AG08395 (cell line): ENCODE results near the gene ATP6V0A1.
"Not testable (repeated sequence)": the region's sequence is repeated elsewhere in the genome, so short reads cannot be mapped to it uniquely, and the experiment has no call there.

Experiments
- DNase-seq: peaks from one replicate; pipeline ENCODE4 v3.0.0; 2012; ENCODE audit warnings: mixed read lengths, low spot score

ATP6V0A1 gene

DNA sequence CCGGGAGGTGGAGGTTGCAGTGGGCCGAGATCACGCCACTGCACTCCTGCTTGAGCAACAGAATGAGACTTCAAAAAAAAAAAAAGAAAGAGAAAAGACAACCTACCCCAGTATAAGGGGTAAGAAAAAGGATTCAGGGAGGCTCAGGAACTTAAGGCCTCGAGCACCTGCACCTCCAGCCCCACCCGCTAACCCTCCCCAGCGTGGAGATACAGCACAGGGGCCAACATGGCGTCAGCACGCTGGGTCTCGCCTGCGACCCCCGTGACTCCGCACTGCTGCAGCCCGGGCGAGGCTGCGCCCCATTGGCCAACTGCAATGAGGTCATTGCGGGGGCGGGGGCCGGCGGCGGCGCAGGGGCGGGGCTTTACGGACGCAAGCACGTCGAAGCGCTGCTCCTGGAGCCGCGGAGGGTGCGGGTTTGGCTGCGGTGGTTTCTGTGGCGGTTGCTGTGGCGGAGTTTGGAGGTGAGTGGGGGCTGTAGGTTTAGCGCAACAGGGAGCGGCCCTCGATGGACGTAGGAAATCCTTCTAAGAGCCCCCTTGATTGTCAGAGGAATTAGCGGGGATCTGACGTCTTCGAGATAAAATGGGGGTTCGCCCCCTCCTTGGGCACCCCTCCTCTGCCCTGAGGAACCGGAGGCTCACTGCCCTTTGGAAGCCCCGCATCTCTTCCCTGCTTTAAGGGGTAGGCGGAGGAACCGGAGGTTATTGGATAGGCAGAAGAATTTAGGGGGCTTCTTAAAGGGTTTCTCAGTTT is at the start of gene ATP6V0A1:
Gene ATP6V0A1 (plus strand): TSS at position 382 of the 759 bp plus-strand sequence. CDS start 2,017 bp downstream, outside the sequence.
- peak; percentile 92 for DNase-seq

DNA sequence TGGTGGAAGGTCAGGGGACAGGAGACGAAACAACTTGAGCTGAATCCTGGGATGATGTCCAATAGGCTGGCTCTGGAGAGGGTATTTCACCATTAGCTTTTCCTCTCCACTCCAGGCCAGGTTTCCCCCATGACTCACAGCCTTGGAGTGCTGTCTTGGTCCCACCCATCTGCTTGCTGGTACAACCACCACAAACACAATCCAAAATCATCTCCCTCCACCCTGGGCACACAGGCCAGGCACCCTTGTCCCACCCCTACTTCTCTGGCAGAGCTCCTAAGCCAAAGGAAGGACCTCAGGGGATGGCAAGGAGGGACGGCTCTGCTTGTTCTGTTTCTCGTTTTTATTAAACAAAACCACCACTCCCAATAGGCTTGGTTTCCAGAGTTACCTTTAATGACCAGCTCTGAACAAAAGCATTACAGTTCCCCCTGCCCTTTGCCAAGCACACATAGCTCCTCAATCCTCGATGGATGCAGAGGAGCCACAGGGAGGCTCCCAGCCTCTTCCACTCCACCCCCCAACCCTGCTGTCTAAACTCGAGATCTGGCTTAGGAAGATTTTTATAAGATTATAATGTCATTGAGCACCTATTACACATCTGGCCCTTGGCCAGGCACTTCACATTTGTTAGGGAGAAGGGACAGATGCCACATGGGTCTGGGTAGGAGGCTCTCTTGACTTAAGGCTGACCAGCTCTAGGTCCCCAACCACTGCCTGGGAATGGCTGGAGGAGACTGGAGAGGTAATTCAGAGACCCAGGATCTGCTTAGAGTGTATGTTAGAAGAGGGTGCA is 49.0 kb upstream of the ATP6V0A1 start:
- peak; percentile 95 for DNase-seq

DNA sequence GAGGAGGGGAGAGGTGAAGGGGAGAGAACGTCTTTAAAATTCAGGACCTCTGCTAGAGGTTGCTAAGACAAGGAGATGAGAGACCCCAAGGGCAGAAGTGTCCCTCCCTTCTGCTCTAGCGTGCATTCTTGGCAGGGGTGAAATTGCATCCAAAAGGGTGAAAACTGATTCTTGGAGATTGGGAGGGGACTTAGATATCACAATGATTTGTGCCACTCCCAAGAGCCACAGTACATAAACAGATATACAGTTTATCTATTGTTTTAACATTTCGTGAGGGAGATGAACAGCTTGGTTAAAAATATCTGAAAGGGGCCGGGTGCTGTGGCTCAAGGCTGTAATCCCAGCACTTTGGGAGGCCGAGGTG is 48.4 kb upstream of the ATP6V0A1 start:
- no peak for DNase-seq

DNA sequence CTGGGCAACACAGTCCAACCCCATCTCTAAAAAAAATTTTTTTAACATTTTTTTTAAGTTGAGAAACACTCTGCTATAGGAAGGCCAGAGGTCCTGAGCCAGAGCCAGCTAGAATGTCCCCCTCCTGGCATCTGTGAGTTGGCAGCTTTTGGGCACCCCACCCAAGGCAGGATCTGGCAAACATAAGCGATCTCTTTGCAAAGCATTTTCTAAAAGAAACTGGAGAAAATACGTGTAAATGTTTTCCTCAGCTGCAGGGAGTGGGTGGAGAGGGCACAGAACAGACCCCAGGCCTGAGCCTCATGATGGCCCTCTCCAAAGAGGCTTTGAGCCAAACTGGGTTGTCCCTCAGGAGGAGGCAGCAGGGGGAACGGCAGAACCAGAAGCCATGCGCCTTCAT is 47.3 kb upstream of the ATP6V0A1 start:
- DNase-seq, result no peak

DNA sequence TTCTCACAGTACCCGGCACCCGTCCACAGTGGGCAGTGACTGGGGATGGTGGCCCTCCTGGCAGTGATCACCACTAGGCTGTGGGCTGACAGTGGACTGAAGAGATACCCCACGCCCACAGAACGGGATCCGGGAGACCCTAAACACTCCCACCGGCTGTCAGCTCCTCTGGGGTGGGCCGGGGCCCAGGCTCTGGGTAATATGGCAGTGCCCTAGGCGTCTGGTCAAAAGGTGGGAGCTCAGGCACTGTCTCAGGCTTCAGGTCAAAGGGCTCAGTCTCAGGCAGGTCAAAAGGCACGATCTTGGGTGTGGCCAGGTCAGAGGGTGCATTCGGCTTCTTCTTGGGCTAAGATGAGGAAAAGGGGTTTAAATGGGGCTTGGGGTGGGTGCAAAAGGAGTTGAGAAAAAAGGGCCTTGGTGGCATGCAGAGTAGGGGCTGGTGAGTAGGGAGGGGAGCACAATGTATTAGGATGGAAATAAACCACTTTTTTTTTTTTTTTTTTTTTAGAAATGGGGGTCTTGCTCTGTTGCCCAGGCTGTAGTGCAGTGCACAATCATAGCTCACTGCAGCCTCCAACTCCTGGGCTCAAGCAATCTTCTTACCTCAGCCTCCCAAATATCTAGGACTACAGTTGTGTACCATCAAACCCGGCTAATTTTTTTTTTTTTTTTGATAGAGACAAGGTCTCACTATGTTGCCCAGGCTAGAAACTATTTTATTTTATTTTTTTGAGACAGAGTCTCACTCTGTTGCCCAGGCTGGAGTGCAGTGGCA is 46.6 kb upstream of the ATP6V0A1 start:
- DNase-seq, result no peak

DNA sequence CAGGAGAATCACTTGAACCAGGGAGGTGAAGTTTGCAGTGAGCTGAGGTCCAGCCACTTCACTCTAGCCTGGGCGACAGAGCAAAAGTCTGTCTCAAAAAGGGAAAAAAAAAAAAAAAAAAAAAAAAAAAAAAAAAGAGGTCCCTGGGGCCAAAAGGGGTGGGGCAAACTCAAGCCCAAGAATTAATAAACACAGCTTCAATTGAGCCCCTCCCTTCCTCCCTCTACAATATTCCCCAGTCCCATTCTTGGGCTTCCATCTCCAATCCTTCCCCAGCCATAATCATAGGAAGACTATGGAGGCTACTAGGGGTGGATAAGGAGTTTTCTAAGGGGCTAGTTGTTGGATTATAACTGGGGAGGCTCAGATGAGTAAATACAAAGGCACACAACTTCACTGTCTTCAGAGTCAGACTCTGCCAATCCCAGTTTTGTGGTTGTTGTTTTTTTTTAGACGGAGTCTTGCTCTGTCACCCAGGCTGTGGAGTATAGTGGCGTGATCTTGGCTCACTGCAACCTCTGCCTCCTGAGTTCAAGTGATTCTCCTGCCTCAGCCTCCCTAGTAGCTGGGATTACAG is 45.1 kb upstream of the ATP6V0A1 start:
- no peak for DNase-seq

DNA sequence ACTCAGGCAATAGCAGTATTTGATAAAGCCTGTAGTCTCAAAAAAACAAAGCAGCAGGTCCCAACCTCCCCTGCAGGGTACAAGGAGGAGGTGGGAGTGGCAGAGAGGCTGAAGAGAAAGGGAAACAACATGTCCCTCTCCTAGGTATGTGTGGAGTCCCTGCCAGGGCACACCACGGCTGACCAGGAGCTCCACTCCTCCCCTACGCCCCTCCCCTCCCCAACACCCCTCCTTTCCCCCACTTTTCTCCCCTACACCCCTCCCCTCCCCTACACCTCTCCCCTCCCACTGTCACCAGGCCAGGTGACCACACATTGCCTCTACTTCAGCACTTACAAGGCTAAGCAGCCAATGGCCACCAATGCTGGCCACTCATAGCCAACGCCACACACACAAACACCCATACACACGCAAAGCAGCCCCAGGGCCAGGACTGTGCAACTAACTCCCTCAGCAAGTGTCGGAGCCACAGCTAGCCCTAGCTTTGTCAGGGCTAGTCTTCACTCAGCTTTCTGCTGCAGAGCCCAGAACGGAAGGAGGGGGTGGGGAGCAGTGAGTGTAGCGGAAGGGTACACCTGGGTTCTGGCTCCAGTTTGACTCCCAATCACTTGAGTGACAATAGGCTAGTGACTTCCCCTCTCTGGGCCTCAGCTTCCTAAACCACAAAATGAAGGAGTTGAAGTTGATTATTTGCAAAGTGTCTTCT is 43.8 kb upstream of the ATP6V0A1 start:
- no peak for DNase-seq

DNA sequence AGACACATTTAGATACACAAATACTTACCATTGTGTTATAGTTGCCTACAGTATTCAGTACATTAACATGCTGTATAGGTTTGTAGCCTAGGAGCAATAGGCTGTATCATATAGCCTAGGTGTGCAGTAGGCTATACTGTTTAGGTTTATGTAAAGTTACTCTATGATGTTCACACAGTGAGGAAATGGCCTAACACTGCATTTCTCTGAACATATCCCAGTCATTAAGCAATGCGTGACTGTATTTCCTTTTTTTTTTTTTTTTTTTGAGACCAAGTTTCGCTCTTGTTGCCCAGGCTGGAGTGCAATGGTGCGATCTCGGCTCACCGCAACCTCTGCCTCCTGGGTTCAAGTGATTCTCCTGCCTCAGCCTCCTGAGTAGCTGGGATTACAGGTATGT is 40.7 kb upstream of the ATP6V0A1 start:
- DNase-seq, result not testable (repeated sequence)

DNA sequence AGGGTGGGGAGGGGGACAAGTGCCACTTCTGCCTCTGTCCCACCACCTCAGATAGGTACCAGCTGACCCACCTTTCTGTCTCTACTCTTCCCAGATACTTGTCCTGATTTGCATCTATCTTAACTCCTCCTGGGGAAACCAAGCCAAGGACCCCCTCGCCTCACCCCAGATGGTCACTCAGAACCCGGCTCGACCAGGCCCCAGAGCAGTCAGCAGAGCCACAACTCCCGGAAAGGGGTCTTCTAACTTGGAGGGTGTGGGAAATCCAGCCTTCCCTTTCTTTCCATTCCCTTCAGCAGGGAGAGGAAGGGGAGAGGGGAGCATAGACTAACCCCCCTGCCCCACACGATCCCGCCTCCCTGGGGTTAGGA is 37.6 kb upstream of the ATP6V0A1 start:
- DNase-seq, result no peak

DNA sequence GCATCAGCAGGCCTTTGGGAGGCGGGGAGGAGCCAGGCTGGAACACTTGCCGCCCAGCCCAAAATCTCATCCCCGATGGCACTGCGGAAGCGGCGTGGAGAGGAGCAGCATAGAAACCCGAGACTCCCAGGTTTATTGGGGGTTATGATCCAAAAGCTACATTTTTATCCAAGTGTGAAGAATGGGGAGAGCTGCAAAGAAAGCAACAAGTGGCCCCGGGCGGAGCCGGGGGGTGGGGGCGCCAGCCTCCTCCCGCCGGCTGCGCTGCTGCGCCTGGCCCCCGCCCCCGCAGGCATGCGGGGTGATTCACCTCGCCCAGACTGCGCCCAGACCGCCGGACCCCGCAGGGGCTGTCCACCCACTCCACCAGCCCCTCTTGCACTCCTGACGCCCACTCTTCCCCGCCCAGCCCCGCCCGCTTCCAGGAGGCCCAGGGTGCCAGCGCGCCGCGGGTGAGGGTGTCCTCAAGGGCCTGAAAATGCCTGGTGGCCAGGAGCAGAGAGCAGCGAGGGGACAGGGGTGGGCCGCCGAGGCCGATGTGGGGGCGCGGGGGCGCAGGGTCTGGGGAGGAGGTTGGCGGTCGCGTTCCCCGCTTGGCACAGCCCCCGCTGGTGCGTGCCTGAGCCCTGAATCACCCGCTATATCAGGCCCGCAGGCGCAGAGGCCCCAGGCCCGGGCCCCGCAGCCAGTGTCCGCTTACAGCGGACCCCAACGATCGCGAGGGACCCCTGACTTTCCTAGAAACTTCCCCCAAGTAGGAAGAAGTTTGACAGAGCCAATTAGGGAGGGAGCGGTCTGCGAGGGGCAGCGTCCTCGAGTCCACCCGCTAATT is 37.0 kb upstream of the ATP6V0A1 start:
- peak; percentile 73 for DNase-seq

DNA sequence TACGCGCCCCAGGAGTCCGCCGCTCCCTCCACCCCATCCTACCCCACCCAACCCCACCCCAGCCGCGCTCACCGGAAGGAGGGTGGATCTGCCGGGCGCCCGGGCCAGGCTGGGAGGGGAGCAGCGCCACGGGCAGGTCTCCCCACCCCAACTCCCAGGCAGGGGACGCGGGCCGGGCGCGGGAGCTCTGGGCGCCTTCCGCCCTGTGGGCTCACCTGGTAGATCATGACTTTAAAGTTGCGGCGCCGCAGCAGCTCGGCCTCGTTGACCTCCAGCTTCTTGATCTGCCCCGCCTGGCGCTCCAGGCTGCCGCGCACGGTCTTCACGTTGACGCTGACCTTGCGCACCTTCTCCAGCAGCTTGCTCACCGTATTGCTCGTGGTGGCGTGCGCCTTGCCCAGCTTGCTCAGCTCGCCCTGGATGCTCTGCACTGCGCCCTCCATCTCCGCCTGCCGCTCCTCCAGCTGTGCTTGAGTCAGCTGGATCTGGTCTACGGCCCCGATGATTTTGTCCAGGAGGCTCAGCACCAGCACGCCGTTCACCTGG is 36.2 kb upstream of the ATP6V0A1 start:
- no peak for DNase-seq

DNA sequence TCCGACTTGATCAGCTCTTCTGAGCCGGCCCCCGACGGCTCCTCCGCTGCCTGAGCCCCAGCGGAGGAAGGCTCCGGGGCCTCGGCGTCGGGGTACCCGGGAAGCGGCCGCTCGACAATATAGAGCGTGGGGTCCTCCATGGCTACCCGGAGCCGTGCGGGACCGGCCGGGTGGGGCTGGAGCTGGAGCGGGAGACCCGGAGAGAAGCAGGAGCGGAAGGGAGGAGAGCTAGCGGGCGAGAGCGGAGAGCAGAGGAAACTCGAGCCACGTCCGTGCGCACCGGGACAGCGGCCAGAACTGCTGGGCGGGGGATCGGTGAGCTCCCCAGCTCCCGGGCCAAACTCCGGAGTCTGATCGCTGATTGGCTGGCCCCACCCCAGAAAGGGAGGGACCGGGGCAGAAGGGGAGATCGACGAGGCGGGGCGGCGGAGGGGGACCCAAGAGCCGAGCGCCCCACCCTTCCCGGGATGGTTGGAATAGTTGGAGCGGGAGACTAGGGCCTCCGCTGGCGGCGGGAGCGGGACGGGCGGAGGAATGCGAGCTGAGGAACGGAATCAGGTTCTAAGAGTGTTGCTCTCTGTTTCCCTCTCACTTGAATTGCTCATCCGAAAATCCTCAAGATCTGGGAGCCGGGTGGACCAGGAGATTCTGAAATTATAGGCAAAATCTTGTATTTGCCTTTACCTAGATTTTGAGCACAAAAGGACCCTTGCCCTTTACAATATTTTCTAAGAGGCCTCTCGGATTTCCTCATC is 35.5 kb upstream of the ATP6V0A1 start, which contains the start of gene CAVIN1:
Gene CAVIN1 (minus strand): TSS at position 299 of the 755 bp plus-strand sequence. CDS start 159 bp downstream, at position 140.
- peak; percentile 100 for DNase-seq

DNA sequence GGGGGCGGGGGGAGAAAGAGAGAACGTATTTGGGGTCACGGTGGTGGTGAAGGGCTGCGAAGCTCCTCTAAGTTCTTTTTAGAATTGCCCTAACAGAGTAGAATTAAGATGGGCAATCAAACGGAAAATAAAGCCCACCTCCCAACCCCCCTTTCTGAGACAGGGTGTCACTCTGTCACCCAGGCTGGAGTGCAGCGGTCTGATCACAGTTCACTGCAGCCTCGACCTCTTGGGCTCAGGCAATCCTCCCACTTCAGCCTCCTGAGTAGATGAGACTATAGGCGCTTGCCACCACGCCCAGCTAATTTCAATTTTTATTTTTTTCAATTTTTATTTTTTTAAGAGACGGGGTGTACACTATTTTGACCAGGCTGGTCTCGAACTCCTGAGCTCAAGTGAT is 34.9 kb upstream of the ATP6V0A1 start:
- no peak for DNase-seq

DNA sequence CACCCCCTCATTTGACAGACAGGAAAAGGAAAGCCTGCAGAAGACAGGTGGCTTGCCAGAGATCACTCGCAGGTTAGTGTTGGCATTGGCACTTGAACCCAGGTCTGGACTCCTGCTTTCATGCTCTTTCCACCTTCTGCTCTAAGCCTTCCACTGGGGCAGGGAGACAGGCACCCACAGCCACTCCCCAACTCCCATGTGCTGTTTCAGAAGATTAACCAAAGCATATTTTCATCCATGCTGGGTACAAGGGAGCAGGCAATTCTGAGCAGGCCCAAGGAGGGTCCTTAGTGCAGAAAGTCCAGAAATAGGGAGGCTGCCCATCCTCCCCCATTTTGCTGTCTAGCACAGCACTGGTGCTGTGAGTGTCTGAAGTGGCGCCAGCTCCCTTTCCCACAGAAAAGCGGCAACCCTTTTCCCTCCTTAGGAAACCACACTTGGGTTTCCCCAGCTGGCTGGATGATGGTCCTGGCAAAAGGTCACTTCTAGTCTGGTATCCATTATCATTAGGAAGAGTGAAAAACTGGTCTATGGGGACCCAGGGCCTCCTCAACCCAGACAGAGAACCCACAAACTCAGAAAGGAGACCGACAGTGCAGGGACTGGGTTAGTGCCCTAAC is 33.6 kb upstream of the ATP6V0A1 start:
- peak; percentile 43 for DNase-seq

DNA sequence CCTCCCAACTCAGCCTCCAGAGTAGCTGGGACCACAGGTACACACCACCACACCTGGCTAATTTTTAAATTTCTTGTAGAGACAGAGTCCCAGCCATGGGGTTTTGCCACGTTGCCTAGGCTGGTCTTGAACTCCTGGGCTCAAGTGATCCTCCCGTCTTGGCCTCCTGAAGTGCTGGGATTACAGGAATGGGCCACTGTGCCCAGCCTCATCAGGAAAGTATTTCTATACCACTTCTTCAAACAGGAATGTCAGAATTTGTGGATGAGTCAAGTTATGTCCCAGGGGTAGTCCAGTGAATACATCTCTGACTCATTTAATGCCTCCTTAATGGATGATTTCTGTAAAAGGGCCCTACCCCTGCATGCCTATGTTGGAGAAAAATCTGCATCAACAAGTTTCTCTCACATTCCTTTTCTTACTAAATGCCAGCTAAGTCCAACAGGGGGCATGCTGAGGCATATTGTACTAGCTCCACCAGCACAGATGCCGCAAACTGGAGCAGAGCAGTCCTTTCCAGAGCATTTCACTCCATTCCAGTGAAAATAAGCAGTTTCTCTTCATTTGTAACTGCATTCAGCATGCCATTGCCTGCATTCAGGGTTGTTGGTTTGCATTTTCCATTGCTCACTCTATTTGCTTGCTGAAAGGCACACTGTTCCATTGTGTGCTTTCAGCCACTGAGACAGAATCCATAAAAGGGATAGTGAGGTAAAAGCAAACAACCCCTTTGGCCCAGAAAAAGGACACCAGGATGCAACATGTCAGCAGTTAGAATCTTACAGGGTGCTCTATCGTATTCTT is 30.3 kb upstream of the ATP6V0A1 start:
- DNase-seq, result peak; percentile 88

DNA sequence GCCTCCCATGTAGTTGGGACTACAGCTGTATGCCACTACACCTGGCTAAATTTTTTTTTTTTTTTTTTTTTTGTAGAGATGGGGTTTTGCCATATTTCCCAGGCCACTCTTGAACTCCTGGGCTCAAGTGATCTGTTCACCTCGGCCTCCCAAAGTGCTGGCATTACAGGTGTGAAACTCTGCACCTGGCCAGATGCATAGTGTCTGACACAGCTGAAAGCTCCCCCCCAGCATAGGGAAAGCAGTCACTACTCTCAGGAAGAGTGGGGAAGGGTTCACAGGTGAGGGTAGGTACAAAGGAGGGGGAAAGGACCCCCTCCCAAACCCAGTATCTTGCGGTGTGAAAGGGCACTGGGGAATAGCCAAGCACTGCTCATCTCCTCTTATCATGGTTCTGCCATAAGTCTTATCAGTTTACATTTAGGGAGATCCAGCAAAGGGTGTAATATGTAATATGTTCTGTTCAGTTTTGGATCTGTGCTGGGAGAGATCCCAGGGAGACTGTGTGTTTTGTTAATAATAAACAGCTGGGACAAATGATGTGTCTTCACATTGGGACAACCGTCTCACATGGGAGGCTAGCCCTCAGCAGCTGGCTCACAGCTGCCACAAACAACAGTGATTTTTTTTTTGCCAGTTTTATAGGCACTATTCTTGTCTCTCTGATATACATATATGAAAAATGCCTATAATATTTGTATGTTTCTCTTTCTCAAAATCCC is 28.8 kb upstream of the ATP6V0A1 start:
- no peak for DNase-seq

DNA sequence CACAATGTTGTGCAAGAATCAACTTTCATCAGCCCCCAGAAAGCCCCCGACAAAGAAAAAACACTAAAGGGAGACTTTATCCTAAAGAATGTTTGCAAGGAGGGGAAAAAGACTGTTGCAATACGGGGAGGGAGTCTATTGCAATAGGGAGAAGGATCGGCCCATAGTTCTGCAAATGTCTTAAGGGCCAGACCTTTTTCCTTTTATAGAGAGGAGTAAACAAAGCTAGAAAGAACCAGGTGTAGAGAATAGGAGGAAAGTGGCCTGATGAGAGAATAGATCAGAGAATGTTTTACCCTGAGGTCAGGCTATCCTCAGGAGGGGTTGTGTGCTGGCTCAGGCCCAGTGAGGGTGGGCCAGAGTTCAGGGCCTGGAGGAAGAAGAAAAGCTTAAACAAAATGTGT is 26.9 kb upstream of the ATP6V0A1 start:
- DNase-seq, result no peak

DNA sequence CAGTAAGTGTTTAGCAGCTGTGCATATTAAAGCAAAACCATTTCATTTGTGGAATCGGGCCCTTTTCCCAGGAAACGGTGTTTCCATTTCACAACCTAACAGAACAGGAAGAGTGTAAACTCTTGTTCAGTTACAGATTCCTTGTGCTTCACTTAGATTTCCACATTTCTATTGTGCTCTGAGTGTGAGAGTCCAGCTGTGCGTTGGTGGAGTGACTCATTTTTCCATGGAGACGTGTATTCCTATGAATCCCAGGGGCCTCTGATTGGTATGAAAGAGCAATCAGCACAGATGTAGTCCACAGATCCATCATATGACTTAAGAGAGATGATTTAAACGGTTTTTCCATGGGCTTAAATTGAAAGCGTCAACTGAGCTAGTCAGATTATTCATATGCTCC is 22.3 kb upstream of the ATP6V0A1 start:
- DNase-seq, result peak; percentile 93
